ENCODE measurements around the gene LTO1.
A peak's percentile ranks its signal among the peaks of the same experiment; 100 is the strongest.

The LTO1 gene

GRCh38 chr11:69643646-69644045 is 31.5 kb downstream of the LTO1 start:
- Histone ChIP-seq H2AFZ (ENCODE audit: low read length) (peak overlapping the region; percentile 90), H3K27ac (replicated peaks; ENCODE audit: low read length) (no peak overlapping the region), H3K9me3 (replicated peaks in 1 of 2; ENCODE audit: control insufficient read depth in 2 of 2, insufficient read depth in 1 of 2, low read depth in 1 of 2, low read length in 2 of 2) (no peaks in the 10 kb centered on the region), H3K79me1 (ENCODE audit: low read depth, low read length) (peaks cover 37% of the 10 kb centered on the region), H2BK120ac (ENCODE audit: low read depth, low read length) (no peak overlapping the region), H3K4me2 (ENCODE audit: insufficient read depth, low read length, poor library complexity, severe bottlenecking) (peak overlapping the region; percentile 45), H2AK5ac (ENCODE audit: low read depth, low read length) (peak overlapping the region; percentile 99), H2BK12ac (ENCODE audit: low read length) (peak overlapping the region; percentile 58), H3K36me3 (replicated peaks in 1 of 2; ENCODE audit: control insufficient read depth in 2 of 2, insufficient read depth in 2 of 2, low read length in 2 of 2) (peaks cover 25 to 28% of the 10 kb centered on the region in 2 donors), H3K27me3 (ENCODE audit: control insufficient read depth in 3 of 3, insufficient read depth in 3 of 3, low read depth in 1 of 3, low read length in 3 of 3) (peaks cover 0 to 20% (median 0%) of the 10 kb centered on the region in 3 experiments), H2BK5ac (ENCODE audit: low read length) (no peak overlapping the region), H2BK15ac (ENCODE audit: low read length) (peak overlapping the region; percentile 75), H3K4me3 (ENCODE audit: low read length in 2 of 2) (no peak overlapping the region), H4K91ac (ENCODE audit: low read depth, low read length, poor library complexity) (no peak overlapping the region), H3K4ac (ENCODE audit: low read length) (no peak overlapping the region), H3K14ac (ENCODE audit: low read length) (no peak overlapping the region), H3K23ac (ENCODE audit: low read depth, low read length, poor library complexity) (peak overlapping the region; percentile 67), H3K18ac (ENCODE audit: low read length) (peak overlapping the region; percentile 70), H3K4me1 (ENCODE audit: control insufficient read depth in 2 of 2, insufficient read depth in 1 of 2, low read depth in 1 of 2, low read length in 2 of 2) (peaks cover 17 to 30% of the 10 kb centered on the region in 2 donors), H3K9ac (ENCODE audit: low read depth, low read length, poor library complexity) (no peak overlapping the region), H4K8ac (ENCODE audit: low read depth, low read length) (no peak overlapping the region)
- no CpG with 5 or more reads among the region's 27 CpGs for WGBS, 2 donors (ENCODE audit: extremely low coverage in 2 of 2, insufficient read length in 2 of 2, insufficient replicate concordance in 1 of 2)
- no peak for DNase-seq (ENCODE audit: low spot score)

DNA sequence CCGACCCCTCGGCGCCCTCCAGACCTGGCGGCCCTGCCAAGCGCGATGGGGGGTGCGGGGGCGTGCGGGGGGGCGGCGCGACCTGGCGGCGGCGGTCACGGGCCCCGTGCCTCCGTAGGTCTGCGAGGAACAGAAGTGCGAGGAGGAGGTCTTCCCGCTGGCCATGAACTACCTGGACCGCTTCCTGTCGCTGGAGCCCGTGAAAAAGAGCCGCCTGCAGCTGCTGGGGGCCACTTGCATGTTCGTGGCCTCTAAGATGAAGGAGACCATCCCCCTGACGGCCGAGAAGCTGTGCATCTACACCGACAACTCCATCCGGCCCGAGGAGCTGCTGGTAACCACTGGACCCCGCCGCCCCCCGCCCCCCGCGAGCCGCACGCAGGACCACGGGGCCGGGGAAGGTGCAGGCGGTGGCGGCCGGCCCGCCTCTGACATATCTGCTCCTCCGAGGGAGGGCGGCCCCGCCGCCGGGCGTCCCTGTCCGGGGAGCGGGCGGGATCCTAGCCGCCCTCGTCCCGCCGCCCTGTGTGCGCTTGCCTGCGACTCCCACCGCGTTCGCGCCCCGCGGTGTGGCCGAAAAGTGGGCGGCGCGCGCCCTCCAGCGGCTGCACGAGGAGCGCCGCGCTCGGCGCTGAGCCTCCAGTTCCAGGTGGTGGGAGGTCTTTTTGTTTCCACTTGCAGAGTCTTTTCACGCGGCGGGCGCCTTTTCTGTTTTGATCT is 32.1 kb downstream of the LTO1 start:
- peak overlapping the region; percentile 66 for H2BK5ac ChIP-seq (ENCODE audit: low read length)
- peak overlapping the region; percentile 99 for H2AK5ac ChIP-seq (ENCODE audit: low read depth, low read length)
- H3K9ac ChIP-seq (ENCODE audit: low read depth, low read length, poor library complexity): peak overlapping the region; percentile 44
- no peak overlapping the region for H2BK12ac ChIP-seq (ENCODE audit: low read length)
- peak overlapping the region; percentile 65 to 83 for H3K4me3 ChIP-seq (ENCODE audit: low read length in 2 of 2)
- no peaks in the 10 kb centered on the region for H3K9me3 ChIP-seq (replicated peaks in 1 of 2; ENCODE audit: control insufficient read depth in 2 of 2, insufficient read depth in 1 of 2, low read depth in 1 of 2, low read length in 2 of 2)
- no peak overlapping the region for H2BK120ac ChIP-seq (ENCODE audit: low read depth, low read length)
- no CpG with 5 or more reads among the region's 81 CpGs for WGBS, 2 donors (ENCODE audit: extremely low coverage in 2 of 2, insufficient read length in 2 of 2, insufficient replicate concordance in 1 of 2)
- H3K14ac ChIP-seq (ENCODE audit: low read length): peak overlapping the region; percentile 71
- H3K4ac ChIP-seq (ENCODE audit: low read length): no peak overlapping the region
- H3K4me2 ChIP-seq (ENCODE audit: insufficient read depth, low read length, poor library complexity, severe bottlenecking): peak overlapping the region; percentile 94
- peaks cover 17 to 28% of the 10 kb centered on the region in 2 donors for H3K4me1 ChIP-seq (ENCODE audit: control insufficient read depth in 2 of 2, insufficient read depth in 1 of 2, low read depth in 1 of 2, low read length in 2 of 2)
- no peak overlapping the region for H3K23ac ChIP-seq (ENCODE audit: low read depth, low read length, poor library complexity)
- H2BK15ac ChIP-seq (ENCODE audit: low read length): peak overlapping the region; percentile 75
- peak overlapping the region; percentile 96 for H3K18ac ChIP-seq (ENCODE audit: low read length)
- H3K27ac ChIP-seq (replicated peaks; ENCODE audit: low read length): no peak overlapping the region
- peaks cover 22 to 23% of the 10 kb centered on the region in 2 donors for H3K36me3 ChIP-seq (replicated peaks in 1 of 2; ENCODE audit: control insufficient read depth in 2 of 2, insufficient read depth in 2 of 2, low read length in 2 of 2)
- no peak overlapping the region for H4K8ac ChIP-seq (ENCODE audit: low read depth, low read length)
- H3K27me3 ChIP-seq (ENCODE audit: control insufficient read depth in 3 of 3, insufficient read depth in 3 of 3, low read depth in 1 of 3, low read length in 3 of 3): peaks cover 0 to 24% (median 0%) of the 10 kb centered on the region in 3 experiments
- DNase-seq (ENCODE audit: low spot score): peak; percentile 82
- H2AFZ ChIP-seq (ENCODE audit: low read length): peak overlapping the region; percentile 90
- peaks cover 37% of the 10 kb centered on the region for H3K79me1 ChIP-seq (ENCODE audit: low read depth, low read length)
- H4K91ac ChIP-seq (ENCODE audit: low read depth, low read length, poor library complexity): peak overlapping the region; percentile 72

- no CpG with 5 or more reads among the region's 40 CpGs for WGBS, 2 donors (ENCODE audit: extremely low coverage in 2 of 2, insufficient read length in 2 of 2, insufficient replicate concordance in 1 of 2)
- Histone ChIP-seq H4K91ac (ENCODE audit: low read depth, low read length, poor library complexity) (no peak overlapping the region), H3K4me1 (ENCODE audit: control insufficient read depth in 2 of 2, insufficient read depth in 1 of 2, low read depth in 1 of 2, low read length in 2 of 2) (peaks cover 17 to 28% of the 10 kb centered on the region in 2 donors), H3K23ac (ENCODE audit: low read depth, low read length, poor library complexity) (no peak overlapping the region), H3K27ac (replicated peaks; ENCODE audit: low read length) (no peak overlapping the region), H2AFZ (ENCODE audit: low read length) (peak overlapping the region; percentile 90), H3K36me3 (replicated peaks in 1 of 2; ENCODE audit: control insufficient read depth in 2 of 2, insufficient read depth in 2 of 2, low read length in 2 of 2) (peaks cover 17 to 18% of the 10 kb centered on the region in 2 donors), H2AK5ac (ENCODE audit: low read depth, low read length) (peak overlapping the region; percentile 84), H3K79me1 (ENCODE audit: low read depth, low read length) (peaks cover 37% of the 10 kb centered on the region), H3K9me3 (replicated peaks in 1 of 2; ENCODE audit: control insufficient read depth in 2 of 2, insufficient read depth in 1 of 2, low read depth in 1 of 2, low read length in 2 of 2) (peaks cover 0 to 2% of the 10 kb centered on the region in 2 donors), H3K4me2 (ENCODE audit: insufficient read depth, low read length, poor library complexity, severe bottlenecking) (peak overlapping the region; percentile 94), H3K27me3 (ENCODE audit: control insufficient read depth in 3 of 3, insufficient read depth in 3 of 3, low read depth in 1 of 3, low read length in 3 of 3) (peaks cover 0 to 29% (median 2%) of the 10 kb centered on the region in 3 experiments), H3K9ac (ENCODE audit: low read depth, low read length, poor library complexity) (peak overlapping the region; percentile 86), H2BK15ac (ENCODE audit: low read length) (no peak overlapping the region), H2BK5ac (ENCODE audit: low read length) (peak overlapping the region; percentile 66), H3K4me3 (ENCODE audit: low read length in 2 of 2) (peak overlapping the region; percentile 65 to 83), H3K4ac (ENCODE audit: low read length) (no peak overlapping the region), H2BK120ac (ENCODE audit: low read depth, low read length) (no peak overlapping the region), H3K18ac (ENCODE audit: low read length) (peak overlapping the region; percentile 80), H3K14ac (ENCODE audit: low read length) (no peak overlapping the region), H2BK12ac (ENCODE audit: low read length) (no peak overlapping the region), H4K8ac (ENCODE audit: low read depth, low read length) (no peak overlapping the region)
- no peak for DNase-seq (ENCODE audit: low spot score)
These were observed 32.6 kb downstream of the LTO1 start for GRCh38 chr11:69642549-69642912.

Data from neuronal stem cell (in vitro differentiated cells).